GM12865 (cell line): ENCODE results near the gene PFKFB2.

Experiments
- DNase-seq: peaks from one replicate; pipeline ENCODE4 v3.0.0; 2010; ENCODE audit warnings: low read depth
- H3K4me3 ChIP-seq: 2 replicates; pipeline ENCODE4 v1.5.1; 2011; ENCODE audit warnings: mild to moderate bottlenecking, low read depth, low read length, control low read depth
- CTCF ChIP-seq: IDR thresholded peaks from 2 replicates; pipeline ENCODE4 v1.5.1; 2011; ENCODE audit warnings: low read length, control low read depth, low read depth, inconsistent platforms; ENCODE audit not compliant: insufficient read depth; ENCODE audit errors: missing control alignments

The PFKFB2 gene

DNA sequence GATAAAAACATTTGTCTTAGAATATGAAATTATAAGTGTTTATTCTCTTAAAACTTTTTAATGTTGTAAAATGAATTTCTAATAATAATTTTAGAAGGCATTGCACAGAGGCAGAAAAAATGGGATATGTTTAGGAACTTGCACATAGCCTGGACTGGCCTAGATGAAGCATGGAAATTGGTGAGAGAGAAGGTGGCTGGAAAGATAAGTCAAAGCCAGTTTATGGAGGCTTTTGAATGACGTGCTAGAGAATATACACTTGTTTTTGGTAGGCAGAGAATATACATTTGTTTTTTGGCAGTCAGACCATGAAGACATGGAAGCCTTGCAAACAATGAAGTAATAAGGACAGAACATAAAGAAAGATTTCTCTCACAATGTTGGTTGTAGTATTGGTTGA lies 48.6 kb downstream of the PFKFB2 start:
- H3K4me3 ChIP-seq: no peak overlapping the region
- TF ChIP-seq CTCF: no peak
- no peak for DNase-seq

DNA sequence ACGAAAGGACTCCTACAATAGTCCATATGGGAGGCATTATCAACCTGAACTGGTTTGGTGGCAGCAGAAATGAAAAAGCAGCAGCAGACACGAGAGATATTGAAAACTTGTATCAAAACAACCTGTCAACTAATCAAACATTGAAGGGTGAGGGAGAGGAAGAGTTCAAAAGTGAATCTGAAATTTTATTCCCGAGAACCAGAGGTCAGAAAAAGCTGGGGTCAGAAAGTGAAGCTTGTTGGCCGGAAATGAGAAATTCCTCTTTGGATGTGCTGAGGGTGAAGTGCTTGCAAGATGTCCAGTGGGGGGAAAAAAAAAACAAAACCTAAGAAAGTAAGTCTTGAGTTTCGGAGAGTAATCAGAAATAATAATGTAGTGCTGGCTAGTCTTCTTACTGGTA lies 49.1 kb downstream of the PFKFB2 start:
- no peak overlapping the region for H3K4me3 ChIP-seq
- no peak for TF ChIP-seq CTCF
- no peak for DNase-seq

- DNase-seq: no peak
- TF ChIP-seq CTCF: no peak
- H3K4me3 ChIP-seq: no peak overlapping the region
These were observed 49.6 kb downstream of the PFKFB2 start for GRCh38 chr1:207102659-207103058.

DNA sequence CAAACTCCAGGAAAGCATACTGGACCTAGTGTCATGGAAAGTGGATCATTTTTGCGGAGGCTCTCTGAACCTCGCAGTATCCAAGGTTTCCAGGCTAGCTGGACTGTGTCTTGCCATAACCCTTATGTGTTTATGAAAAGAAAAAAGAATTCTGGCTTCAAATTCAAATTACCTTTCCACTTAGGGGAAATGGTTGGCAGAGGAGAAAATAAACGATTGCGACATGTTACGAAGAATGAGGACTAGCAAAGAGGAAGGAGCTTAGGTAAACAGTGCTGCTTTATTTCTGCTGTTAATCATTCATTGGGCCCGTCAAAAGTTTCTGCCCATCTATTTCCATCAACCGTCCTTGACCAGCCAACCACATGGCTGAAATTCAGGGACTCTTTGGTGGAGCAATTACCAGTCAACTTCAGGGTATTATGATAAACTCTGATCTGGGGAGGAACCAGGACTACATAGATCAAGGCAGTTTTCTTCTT lies 50.9 kb downstream of the PFKFB2 start, which contains the start of gene C4BPA:
Gene C4BPA (plus strand): TSS at position 342 of the 482 bp plus-strand sequence. CDS start 8,793 bp downstream, outside the sequence.
- TF ChIP-seq CTCF: no peak
- no peak for DNase-seq
- no peak within 1 kb of the TSS for H3K4me3 ChIP-seq

- no peak overlapping the region for H3K4me3 ChIP-seq
- TF ChIP-seq CTCF: no peak
- no peak for DNase-seq
These were observed 55.9 kb downstream of the PFKFB2 start for GRCh38 chr1:207109004-207109403.

DNA sequence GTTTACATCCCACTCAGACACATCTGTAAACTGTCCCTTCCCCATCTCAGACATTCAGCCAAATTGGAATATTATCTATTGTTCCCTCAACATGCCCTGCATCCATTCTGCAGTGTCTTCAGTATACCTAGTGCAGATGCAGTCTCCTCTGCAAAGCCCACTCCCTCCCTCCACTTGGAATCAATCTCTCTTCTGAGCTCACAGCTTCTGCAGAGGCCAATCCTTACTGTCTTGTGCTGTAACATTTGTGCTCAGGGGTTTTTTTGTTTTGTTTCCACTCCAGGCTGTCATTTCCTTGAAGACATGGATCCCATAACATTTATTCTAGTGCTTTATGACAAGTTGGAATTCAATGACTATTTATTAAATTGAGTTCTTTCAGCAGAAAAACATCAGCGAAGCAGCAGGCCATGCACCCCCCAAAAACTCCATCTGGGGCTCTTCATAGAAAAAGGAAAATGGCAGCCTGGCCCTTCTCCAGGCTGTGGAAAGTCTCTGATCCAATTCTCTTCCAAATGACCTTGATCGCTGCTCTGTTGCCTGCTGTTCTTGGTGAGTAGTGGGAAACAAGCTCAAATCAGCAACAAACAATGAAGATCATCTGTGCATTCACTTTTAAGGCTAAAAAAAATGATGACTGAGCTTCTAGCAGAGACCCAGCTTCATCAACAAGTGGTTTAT lies 59.7 kb downstream of the PFKFB2 start:
- no peak for TF ChIP-seq CTCF
- no peak for DNase-seq
- H3K4me3 ChIP-seq: no peak overlapping the region

DNA sequence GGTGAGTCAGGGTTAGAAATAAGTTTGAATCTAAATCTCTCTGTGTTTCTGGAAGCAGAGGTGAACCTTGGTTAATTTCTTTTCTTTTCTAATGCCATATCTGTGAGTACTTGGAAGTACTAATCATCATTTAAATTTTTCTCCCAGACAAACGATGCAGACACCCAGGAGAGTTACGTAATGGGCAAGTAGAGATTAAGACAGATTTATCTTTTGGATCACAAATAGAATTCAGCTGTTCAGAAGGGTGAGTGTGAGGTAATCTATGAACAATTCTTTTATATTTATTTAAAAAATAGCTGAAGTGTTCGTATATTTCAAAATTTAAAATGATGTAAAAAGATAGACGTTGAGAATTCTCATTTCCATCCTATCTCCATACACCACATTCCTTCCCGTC lies 62.2 kb downstream of the PFKFB2 start:
- no peak overlapping the region for H3K4me3 ChIP-seq
- no peak for TF ChIP-seq CTCF
- DNase-seq: no peak
